Right ventricle myocardium inferior (tissue), 1 donor: ENCODE results near the gene PLEKHG4B. TPM values are rescaled to one million over a fixed set of nuclear protein-coding genes. Genes with fewer than 3 reads are reported as not detected.
A peak's percentile ranks its signal among the peaks of the same experiment; 100 is the strongest.

Source experiments
- ATAC-seq: fragments of 200-7000 bp; cut with Tn5 transposase; one replicate; pipeline ENCODE4 v1.9.1; 2020; ENCODE audit warnings: mild to moderate bottlenecking, moderate library complexity
- DNase-seq: peaks from one replicate; pipeline ENCODE4 v3.0.0; 2021; ENCODE audit errors: missing footprints
- intact Hi-C: fragments of 100-400 bp; cut with DNase I; formaldehyde crosslinking; loops from one replicate; pipeline ENCODE4 v1.11.0; 2022
- total RNA-seq: library from RNA; stranded (reverse); fragmentation: NEBNext Ultra II Directional; extraction: Animal tissue kit (Norgen Biotek cat#: 25700); gene quantifications from one replicate; pipeline ENCODE4 v1.2.1, GENCODE V29; 2021
- donor health status: DM: no; HTN: yes; CAD: no; lungs with severe emphysema.

The PLEKHG4B gene
- total RNA-seq, 1 donor from 2014 or later: not detected

DNA sequence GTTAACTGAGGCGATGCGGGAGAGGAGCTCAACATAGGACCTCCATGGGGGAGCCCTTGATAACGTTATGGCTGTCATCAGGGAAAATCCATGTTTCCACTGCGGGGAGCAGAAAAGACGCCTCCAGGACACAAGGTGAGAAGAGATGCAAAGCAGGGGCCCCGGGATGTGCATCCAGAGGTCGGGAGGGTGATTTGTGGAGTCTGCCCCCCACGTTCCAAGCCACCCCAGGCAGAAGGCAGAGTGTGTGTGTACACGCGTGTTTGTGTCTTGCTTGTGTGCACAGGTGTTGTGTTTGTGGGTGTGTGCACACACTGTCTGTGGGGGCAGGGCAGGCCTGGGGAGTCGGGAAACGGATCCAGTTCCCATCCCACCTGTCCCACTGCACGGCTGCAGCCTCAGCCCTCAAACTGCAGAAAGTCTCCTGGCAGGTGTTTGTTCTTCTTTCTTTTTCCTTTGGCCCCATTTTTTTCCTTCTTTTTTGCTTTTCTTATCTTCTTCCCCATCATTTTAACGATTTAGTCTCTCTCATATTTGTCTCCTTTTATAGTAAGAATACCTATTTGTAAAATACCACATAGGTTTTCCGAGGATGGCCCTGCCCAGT lies 17.4 kb upstream of the PLEKHG4B start:
- intact Hi-C loops: no loop called here
- DNase-seq (no peak), ATAC-seq (no peak)

- ATAC-seq (no peak), DNase-seq (no peak)
- intact Hi-C loops: no loop called here
Observed at GRCh38 chr5:75331-76320, 16.3 kb upstream of the PLEKHG4B start.

DNA sequence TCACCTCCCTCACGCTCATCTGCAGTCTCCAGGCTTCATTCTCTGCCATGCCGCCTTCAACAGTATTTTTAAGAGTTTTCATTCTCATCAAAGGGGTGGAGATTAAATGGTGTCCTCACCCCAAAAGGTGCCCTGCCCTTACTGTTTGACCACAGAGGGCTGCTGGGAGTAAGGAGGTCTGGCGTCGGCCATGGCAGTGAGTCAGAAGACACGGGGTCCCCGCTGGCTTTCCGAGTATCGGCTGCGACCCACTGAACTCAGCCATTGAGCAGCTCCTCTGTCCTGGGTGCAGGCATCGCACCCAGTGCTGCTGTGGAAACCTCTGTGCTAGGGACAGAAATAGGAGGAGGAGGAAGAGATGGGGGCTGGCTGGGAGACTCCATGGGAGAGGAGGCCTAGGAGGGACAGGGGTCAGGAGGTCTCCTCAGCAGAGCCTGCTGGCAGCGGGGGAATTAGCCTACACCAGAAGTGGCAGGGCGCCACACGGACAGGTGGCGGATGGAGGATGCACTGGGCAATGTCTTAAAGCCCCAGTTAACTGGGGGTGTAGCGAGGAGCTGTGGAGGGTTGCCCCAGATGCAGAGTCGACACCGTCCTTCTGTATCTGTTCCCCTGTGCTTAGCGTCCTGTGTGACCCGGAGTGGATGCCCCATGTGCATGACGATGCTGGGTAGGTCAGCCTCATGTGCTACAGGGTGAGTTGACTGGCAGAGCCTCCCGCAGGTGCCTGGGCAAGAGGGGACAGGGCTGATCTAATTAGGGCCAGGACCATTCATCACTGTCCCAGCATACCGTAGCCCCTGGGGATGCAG lies 15.4 kb upstream of the PLEKHG4B start:
- ATAC-seq: no peak
- intact Hi-C loops: no loop called here
- DNase-seq: no peak

- DNase-seq (no peak), ATAC-seq (no peak)
- intact Hi-C loops: no loop called here
Observed at GRCh38 chr5:77170-77501, 14.8 kb upstream of the PLEKHG4B start.

DNA sequence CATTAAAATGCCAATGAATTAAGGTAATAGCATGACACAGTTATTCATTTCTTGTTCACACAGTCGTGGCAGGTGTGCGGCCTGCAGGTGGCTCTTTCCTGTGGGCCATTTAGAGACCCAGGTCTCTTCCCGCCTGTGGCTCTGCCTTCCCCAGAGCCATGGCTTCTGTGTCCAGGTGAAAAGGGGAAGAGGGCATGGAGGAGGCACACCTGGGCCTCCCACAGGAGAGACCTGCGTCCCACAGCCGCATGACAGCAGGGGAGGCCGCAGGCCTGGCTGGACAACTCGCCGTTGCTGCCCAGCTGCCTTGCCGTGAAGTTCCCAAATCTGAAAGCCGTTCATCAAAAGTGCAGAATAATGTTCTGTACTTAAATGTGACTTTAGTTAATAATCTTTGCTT lies 14.4 kb upstream of the PLEKHG4B start:
- ATAC-seq (no peak), DNase-seq (no peak)
- intact Hi-C loops: no loop called here

DNA sequence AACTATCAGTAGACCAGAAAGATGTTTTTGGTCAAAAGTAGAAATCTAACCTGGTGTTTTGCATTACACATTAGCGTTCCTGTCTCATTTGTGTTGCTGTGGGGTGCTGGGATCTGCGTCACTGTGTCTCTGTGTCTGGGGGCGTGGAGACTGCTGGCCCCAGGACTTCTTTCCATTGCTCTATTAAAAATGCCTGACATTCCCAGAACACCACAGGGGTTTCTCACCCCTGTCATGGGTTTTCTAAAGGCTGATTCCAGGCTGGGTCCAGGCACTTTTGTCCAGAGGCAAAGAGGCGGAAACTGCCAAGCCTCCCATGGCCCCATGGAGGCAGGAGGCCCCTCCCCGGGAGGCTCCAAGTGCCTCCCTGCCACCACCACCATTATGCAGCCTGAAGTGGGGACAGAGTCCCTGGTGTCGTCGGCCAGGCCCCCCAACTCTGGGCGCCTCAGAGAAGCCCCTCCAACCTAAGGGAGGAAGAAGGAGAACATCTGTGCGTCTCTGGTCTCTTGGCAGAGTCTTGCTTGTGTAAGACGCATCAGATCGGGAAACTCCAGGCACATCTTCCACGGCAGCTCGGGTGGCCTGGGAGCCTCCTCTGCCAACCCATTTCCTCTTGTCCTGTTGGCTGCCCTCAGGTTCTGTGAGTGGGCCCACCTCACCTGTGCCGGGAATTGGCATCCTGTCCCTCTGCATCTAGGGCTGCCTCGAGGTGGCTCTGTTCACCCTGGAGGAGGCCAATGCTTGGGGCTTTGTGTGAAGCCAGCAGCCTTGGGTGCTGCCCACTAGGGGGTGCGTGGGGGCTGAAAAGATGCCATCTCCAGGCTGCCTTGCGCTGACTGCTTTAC lies 13.8 kb upstream of the PLEKHG4B start:
- intact Hi-C loops: no loop called here
- ATAC-seq: peak; percentile 79
- no peak for DNase-seq

- DNase-seq (no peak), ATAC-seq (no peak)
- intact Hi-C loops: no loop called here
Observed at GRCh38 chr5:78805-79149, 13.2 kb upstream of the PLEKHG4B start.

DNA sequence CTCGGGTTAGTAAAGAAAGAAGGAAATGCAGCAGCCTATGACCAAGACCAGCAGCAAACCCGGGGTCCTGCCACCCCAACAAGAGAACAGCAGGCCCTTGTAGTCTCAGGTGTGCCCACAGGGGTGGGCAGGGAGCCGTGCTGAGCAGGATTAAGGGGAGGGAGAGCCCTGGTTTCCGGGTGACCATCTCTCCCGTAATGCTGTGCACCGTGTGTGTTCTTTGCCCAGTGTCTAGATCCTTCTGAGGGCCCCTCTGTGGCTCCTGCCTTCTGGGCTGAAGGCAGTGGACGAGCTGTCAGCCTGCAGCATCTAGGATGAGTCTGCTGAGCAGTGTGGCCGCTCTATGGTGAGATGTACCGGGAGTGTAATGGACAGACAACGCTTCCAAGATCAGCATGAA lies 12.7 kb upstream of the PLEKHG4B start:
- intact Hi-C loops: no loop called here
- ATAC-seq: no peak
- DNase-seq: no peak

GRCh38 chr5:79821-80220 lies 12.1 kb upstream of the PLEKHG4B start:
- ATAC-seq: no peak
- no peak for DNase-seq
- intact Hi-C loops: no loop called here

GRCh38 chr5:81391-82021 lies 10.5 kb upstream of the PLEKHG4B start:
- ATAC-seq (no peak), DNase-seq (no peak)
- intact Hi-C loops: no loop called here

DNA sequence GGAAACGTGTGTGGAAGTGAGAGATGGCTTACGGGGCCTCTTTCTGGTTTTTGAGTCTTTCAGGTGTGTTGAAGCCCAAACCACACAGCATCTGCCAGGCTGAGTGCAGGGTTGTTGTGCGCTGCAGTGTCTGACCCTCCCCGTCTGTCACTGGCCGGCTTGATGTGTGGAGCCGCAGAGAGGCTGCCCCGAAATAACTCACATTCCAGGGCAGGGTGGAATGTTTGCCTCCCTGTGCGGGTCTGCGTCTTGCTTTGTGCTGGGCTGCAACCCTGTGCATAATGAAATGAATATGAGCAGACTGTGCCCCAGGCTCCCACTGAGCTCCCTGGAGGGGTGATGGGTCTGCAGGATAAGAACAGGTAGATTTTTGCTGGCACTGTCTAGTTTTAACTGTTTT lies 9.9 kb upstream of the PLEKHG4B start:
- peak; percentile 39 for ATAC-seq
- intact Hi-C loops: no loop called here

DNA sequence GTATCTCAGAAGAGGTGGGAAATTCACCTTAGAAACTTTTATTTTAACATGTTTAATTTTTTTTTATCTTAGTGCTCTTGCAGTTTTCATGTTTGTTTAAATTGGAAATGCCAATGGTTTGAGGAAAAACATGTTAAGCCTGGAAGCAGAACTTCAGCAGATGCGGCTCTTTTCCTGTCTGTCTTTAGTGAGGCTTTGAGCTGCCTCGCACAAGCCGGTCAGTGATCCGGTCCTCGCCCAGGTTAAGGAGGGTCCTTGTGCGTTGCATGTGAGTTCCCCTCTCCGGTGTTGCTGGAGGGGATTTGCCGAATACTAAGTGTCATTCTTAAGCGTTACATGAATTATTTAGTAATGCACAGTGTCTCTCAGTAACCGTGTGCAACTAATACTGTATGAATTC lies 9.4 kb upstream of the PLEKHG4B start:
- DNase-seq (no peak), ATAC-seq (no peak)
- intact Hi-C loops: no loop called here

More for the DNA sequence above, 9.9 kb upstream of the PLEKHG4B start:
- DNase-seq: no peak

DNA sequence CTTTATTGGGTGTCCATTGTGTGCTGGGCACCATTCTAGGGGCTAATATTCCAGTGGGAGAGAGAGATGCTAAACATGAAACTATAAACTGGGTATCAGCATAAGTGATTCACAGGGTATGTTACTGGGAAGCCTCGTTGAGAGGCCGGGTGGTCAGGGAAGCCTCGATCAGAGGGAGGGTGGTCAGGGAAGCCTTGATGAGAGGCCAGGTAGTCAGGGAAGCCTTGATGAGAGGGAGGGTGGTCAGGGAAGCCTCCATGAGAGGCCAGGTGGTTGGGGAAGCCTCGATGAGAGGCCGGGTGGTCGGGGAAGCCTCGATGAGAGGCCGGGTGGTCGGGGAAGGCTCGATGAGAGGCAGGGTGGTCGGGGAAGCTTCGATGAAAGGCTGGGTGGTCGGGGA lies 8.9 kb upstream of the PLEKHG4B start:
- intact Hi-C loops: no loop called here
- ATAC-seq (no peak), DNase-seq (no peak)

DNA sequence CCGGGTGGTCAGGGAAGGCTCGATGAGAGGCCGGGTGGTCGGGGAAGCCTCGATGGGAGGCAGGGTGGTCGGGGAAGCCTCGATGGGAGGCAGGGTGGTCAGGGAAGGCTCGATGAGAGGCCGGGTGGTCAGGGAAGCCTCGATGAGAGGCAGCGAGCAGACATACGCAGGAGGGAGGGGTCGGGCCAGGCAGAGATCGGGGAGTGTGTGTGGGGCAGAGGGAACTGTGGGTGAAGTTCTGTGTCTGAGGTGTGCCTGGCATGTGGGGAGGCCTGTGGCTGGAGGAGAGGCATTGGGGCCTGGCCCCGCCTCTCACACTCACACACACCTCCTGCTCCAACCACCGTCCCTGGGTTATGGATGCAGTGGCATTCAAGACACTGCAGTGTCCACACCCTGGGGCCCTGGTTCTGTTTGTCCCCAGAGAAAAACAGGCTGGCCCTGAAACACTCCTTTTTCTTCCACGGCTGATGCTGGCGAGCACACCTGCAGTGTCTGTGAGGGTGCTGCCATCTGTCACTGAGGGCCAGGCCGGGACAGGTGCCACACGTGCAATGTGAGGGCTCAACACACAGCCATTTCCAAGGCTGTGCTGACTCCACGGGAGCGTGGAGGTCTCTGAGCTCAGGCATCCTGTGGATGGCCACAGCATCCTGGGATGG lies 6.5 kb upstream of the PLEKHG4B start:
- intact Hi-C loops: no loop called here
- no peak for DNase-seq
- ATAC-seq: no peak

- no peak for DNase-seq
- no peak for ATAC-seq
- intact Hi-C loops: no loop called here
Observed at GRCh38 chr5:89337-90286, 2.4 kb upstream of the PLEKHG4B start.

DNA sequence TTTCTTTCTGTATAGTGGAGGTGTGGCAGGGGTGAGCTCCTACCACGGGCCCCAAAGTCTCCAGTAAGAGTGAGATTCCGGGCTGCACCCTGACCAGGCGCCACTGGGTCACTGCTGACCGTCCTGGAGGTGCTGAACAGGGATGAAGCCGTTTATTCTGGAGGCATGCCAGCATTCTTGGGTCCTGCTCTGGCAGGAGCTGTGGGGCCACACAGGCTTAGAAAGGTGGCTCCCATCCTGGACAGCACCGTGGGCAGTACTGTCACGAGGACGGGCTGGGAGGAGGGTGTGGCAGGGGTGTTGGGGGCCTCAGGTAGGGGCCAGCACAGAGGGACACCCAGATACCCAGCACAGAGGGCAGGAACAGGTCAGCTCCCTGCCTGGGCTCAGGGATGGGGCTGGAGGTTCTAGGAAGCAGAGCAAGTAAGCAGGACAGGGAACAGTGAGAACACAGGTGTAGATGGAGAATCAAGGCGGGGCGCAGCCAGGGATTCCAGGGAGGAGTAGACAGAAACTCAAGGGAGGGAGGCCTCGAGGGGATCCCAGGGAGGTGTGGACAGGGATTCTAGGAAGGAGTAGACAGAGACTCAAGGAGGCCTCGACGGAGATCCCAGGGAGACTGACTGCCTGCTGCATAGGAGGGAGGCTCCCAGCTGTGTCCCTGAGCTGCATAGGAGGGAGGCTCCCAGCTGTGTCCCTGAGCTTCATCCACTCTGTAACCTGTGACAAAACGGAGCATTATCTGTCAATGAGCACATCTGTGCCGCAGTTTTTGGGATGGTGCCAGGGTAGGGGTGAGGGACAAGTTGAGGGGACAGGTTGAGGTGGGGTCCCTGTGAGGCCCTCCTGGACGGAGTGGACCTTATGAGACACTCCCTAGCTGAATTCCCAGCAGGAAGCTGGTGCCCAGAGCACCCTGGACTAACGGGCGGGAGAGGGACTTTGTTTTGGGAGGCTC lies 1.1 kb upstream of the PLEKHG4B start:
- intact Hi-C loops: no loop called here
- DNase-seq (no peak), ATAC-seq (no peak)
